HepG2 (cell line): Measurements from ENCODE around the gene EGFL8. TPM values are rescaled to one million over a fixed set of nuclear protein-coding genes. Genes with fewer than 3 reads are reported as not detected.

Experiments
- CCDC6 ChIP-seq: sonication (generic); formaldehyde crosslinking; IDR thresholded peaks from 2 replicates; pipeline ENCODE4 v1.8.1; 2022; ENCODE audit warnings: mild to moderate bottlenecking, missing genetic modification reagents, moderate library complexity
- HOXA3 ChIP-seq: sonication (generic); formaldehyde crosslinking; IDR thresholded peaks from 2 replicates; pipeline ENCODE4 v1.5.0; 2020; ENCODE audit warnings: missing genetic modification reagents
- MAFF ChIP-seq: IDR thresholded peaks from 2 replicates; pipeline ENCODE4 v1.6.1; 2011; ENCODE audit warnings: low read depth, low read length, improper control_type of control experiment
- SMAD1 ChIP-seq: sonication (generic); formaldehyde crosslinking; IDR thresholded peaks from 2 replicates; pipeline ENCODE4 v1.4.0; 2020; ENCODE audit warnings: missing genetic modification reagents, low read depth, mild to moderate bottlenecking, borderline replicate concordance
- SMYD3 ChIP-seq: sonication (generic); formaldehyde crosslinking; IDR thresholded peaks from 2 replicates; pipeline ENCODE4 v1.8.1; 2023; ENCODE audit warnings: mild to moderate bottlenecking, missing genetic modification reagents
- SP4 ChIP-seq: sonication (generic); formaldehyde crosslinking; IDR thresholded peaks from 2 replicates; pipeline ENCODE4 v1.8.1; 2023; ENCODE audit warnings: mild to moderate bottlenecking, missing genetic modification reagents
- STAT5B ChIP-seq: sonication (generic); formaldehyde crosslinking; IDR thresholded peaks from 2 replicates; pipeline ENCODE4 v1.4.0; 2020; ENCODE audit warnings: missing genetic modification reagents
- TP53 ChIP-seq: sonication (generic); formaldehyde crosslinking; conservative IDR thresholded peaks from 2 replicates; pipeline ENCODE4 v1.4.0; 2020; ENCODE audit warnings: missing genetic modification reagents
- U2AF2 ChIP-seq: fragments of 200-400 bp; formaldehyde crosslinking; IDR thresholded peaks from 2 replicates; pipeline ENCODE4 v1.6.1; 2017; ENCODE audit warnings: low read depth, mild to moderate bottlenecking, low read length
- ZNF138 ChIP-seq: sonication (generic); formaldehyde crosslinking; IDR thresholded peaks from 2 replicates; pipeline ENCODE4 v1.5.0; 2020; ENCODE audit warnings: mild to moderate bottlenecking, low read depth, missing genetic modification reagents
- ZNF207 ChIP-seq: fragments of 450-650 bp; IDR thresholded peaks from 2 replicates; pipeline ENCODE4 v1.6.1; 2016; ENCODE audit warnings: antibody characterized with exemption, borderline replicate concordance
- ZNF383 ChIP-seq: sonication (generic); formaldehyde crosslinking; IDR thresholded peaks from 2 replicates; pipeline ENCODE4 v1.4.0; 2020; ENCODE audit warnings: missing genetic modification reagents, mild to moderate bottlenecking, borderline replicate concordance
- ZNF496 ChIP-seq: sonication (generic); formaldehyde crosslinking; IDR thresholded peaks from 2 replicates; pipeline ENCODE4 v1.8.1; 2023; ENCODE audit warnings: mild to moderate bottlenecking, moderate library complexity, missing genetic modification reagents; ENCODE audit not compliant: insufficient replicate concordance
- ZNF724P ChIP-seq: sonication (generic); formaldehyde crosslinking; IDR thresholded peaks from 2 replicates; pipeline ENCODE4 v1.8.0; 2022; ENCODE audit warnings: missing genetic modification reagents, borderline replicate concordance
- ZNF775 ChIP-seq: sonication (generic); formaldehyde crosslinking; IDR thresholded peaks from 2 replicates; pipeline ENCODE4 v1.4.0; 2020; ENCODE audit warnings: missing genetic modification reagents, mild to moderate bottlenecking, moderate library complexity, borderline replicate concordance
- polyA plus RNA-seq, 8 experiments: library from polyadenylated mRNA; depleted of rRNA in 3 of 8; stranded (reverse) in 7 of 8; unstranded in 1 of 8; fragments of >200 nt; fragmentation: Illumina TruSeq in 4 of 8; extraction: Trizol in 4 of 8; gene quantifications; 2 replicates each; pipeline versions ENCODE4 v1.2.1 to v1.2.3, GENCODE V29; 2011 to 2016; ENCODE audit warnings: low read depth in 4 of 8, missing spikeins in 1 of 8, mixed read lengths in 1 of 8; ENCODE audit not compliant: insufficient read depth in 1 of 8
- total RNA-seq, 5 experiments: library from RNA; depleted of rRNA; stranded (reverse); fragments of >200 nt; fragmentation: Illumina TruSeq; extraction: Trizol; gene quantifications; 2 replicates each; pipeline ENCODE4 v1.2.3, GENCODE V29; 2016; ENCODE audit warnings: low read depth in 1 of 5
- TF ChIP-seq, protein P1 (sequence below): fragments of 450-650 bp; IDR thresholded peaks from 2 replicates; pipeline ENCODE4 v1.6.1; 2016
- TF ChIP-seq, protein P2 (sequence below): sonication (generic); formaldehyde crosslinking; IDR thresholded peaks from 2 replicates; pipeline ENCODE4 v1.5.0; 2020; ENCODE audit warnings: mild to moderate bottlenecking, missing genetic modification reagents, borderline replicate concordance

EGFL8 gene
- total and polyA plus RNA-seq, 2 of the 13 experiments (the other 11 are each of a cell fraction or from before 2014, with no cell fraction given): 10.0 to 11.5 TPM

DNA sequence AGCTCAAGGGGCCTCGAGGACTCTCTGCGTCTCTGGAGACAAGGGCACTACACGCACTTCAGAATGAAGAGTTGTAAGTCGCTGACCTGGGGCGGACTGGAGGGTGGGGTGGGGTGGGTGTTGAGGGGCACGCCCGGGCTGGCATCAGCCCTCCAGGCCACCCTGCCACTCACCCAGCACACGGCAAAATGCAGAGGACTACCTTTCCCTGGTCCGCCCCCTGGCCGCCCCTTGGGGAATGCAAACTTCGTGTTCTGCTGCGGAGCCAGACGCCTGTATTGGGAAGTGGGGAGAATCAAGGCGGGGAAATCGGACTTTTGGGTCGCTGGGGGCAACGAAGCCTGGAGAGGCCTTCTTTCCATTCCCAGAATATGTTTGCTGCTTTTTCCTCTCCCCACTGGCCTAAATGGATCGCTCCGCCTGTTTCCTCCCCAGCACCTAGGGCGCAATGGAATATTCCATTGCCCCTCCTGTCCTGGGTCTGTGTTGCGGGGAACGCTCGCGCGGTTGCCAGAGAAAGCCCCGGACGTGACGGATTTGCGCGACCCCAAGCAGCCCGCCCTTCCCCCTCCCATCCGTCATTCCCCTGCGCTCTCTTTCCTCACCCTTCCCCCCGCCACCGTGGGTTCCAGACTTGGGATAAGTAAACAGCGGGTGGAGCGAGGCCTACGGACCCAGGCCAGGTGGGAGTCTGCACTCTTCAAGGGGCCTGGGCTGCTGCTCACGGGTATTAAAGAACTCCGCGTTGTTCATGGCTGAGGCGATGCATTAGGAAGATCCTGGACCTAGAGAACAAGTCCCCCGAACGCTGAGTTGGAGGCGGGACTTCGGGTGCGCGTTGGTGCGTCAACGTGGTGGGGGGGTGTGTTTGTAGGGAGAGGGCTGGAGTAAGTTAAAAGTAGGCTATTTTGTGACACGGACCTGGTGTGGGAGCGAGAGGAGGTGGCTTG is 10.6 kb upstream of the EGFL8 start, which contains the start of gene PPT2 (continued):
- TF ChIP-seq, protein P1, sequence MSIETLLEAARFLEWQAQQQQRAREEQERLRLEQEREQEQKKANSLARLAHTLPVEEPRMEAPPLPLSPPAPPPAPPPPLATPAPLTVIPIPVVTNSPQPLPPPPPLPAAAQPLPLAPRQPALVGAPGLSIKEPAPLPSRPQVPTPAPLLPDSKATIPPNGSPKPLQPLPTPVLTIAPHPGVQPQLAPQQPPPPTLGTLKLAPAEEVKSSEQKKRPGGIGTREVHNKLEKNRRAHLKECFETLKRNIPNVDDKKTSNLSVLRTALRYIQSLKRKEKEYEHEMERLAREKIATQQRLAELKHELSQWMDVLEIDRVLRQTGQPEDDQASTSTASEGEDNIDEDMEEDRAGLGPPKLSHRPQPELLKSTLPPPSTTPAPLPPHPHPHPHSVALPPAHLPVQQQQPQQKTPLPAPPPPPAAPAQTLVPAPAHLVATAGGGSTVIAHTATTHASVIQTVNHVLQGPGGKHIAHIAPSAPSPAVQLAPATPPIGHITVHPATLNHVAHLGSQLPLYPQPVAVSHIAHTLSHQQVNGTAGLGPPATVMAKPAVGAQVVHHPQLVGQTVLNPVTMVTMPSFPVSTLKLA: peak; percentile 45; the same call in 1 of the 2 replicates
- TF ChIP-seq MAFF (0 out of 2 replicates have a peak, but pooled peaks have one; percentile 31), SMYD3 (CRISPR knock-in tag) (0 out of 2 replicates have a peak, but pooled peaks have one; percentile 41), ZNF383 (CRISPR knock-in tag) (peak; percentile 24; the same call in 1 of the 2 replicates), ZNF496 (CRISPR knock-in tag) (no peak), ZNF207 (0 out of 2 replicates have a peak, but pooled peaks have one; percentile 44), U2AF2 (no peak), ZNF724P (CRISPR knock-in tag) (no peak), SP4 (CRISPR knock-in tag) (peak; percentile 84), ZNF775 (CRISPR knock-in tag) (0 out of 2 replicates have a peak, but pooled peaks have one; percentile 65), ZNF138 (CRISPR knock-in tag) (0 out of 2 replicates have a peak, but pooled peaks have one; percentile 83), HOXA3 (CRISPR knock-in tag) (peak; percentile 89), STAT5B (CRISPR knock-in tag) (no peak), CCDC6 (CRISPR knock-in tag) (no peak), SMAD1 (CRISPR knock-in tag) (no peak), TP53 (no peak; the same call in 1 of the 2 replicates)
- TF ChIP-seq, protein P2, sequence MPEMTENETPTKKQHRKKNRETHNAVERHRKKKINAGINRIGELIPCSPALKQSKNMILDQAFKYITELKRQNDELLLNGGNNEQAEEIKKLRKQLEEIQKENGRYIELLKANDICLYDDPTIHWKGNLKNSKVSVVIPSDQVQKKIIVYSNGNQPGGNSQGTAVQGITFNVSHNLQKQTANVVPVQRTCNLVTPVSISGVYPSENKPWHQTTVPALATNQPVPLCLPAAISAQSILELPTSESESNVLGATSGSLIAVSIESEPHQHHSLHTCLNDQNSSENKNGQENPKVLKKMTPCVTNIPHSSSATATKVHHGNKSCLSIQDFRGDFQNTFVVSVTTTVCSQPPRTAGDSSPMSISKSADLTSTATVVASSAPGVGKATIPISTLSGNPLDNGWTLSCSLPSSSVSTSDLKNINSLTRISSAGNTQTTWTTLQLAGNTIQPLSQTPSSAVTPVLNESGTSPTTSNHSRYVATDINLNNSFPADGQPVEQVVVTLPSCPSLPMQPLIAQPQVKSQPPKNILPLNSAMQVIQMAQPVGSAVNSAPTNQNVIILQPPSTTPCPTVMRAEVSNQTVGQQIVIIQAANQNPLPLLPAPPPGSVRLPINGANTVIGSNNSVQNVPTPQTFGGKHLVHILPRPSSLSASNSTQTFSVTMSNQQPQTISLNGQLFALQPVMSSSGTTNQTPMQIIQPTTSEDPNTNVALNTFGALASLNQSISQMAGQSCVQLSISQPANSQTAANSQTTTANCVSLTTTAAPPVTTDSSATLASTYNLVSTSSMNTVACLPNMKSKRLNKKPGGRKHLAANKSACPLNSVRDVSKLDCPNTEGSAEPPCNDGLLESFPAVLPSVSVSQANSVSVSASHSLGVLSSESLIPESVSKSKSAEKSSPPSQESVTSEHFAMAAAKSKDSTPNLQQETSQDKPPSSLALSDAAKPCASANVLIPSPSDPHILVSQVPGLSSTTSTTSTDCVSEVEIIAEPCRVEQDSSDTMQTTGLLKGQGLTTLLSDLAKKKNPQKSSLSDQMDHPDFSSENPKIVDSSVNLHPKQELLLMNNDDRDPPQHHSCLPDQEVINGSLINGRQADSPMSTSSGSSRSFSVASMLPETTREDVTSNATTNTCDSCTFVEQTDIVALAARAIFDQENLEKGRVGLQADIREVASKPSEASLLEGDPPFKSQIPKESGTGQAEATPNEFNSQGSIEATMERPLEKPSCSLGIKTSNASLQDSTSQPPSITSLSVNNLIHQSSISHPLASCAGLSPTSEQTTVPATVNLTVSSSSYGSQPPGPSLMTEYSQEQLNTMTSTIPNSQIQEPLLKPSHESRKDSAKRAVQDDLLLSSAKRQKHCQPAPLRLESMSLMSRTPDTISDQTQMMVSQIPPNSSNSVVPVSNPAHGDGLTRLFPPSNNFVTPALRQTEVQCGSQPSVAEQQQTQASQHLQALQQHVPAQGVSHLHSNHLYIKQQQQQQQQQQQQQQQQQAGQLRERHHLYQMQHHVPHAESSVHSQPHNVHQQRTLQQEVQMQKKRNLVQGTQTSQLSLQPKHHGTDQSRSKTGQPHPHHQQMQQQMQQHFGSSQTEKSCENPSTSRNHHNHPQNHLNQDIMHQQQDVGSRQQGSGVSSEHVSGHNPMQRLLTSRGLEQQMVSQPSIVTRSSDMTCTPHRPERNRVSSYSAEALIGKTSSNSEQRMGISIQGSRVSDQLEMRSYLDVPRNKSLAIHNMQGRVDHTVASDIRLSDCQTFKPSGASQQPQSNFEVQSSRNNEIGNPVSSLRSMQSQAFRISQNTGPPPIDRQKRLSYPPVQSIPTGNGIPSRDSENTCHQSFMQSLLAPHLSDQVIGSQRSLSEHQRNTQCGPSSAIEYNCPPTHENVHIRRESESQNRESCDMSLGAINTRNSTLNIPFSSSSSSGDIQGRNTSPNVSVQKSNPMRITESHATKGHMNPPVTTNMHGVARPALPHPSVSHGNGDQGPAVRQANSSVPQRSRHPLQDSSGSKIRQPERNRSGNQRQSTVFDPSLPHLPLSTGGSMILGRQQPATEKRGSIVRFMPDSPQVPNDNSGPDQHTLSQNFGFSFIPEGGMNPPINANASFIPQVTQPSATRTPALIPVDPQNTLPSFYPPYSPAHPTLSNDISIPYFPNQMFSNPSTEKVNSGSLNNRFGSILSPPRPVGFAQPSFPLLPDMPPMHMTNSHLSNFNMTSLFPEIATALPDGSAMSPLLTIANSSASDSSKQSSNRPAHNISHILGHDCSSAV: peak; percentile 73; the same call in 1 of the 2 replicates
